Fibroblast of lung (primary cell): ENCODE measurements around the gene HMGN5. TPM values are rescaled to one million over a fixed set of nuclear protein-coding genes. Genes with fewer than 3 reads are reported as not detected.

Experiments used
- DNase-seq, 2 donors: peaks; one replicate each; pipeline versions ENCODE4 v3.0.0 to v3.0.0-alpha.2; 2010; ENCODE audit warnings: low read depth in 2 of 2
- H2AFZ ChIP-seq: 2 replicates; pipeline ENCODE4 v1.5.1; 2012; ENCODE audit warnings: low read length, control low read depth, inconsistent platforms
- H3K27ac ChIP-seq: 2 replicates; pipeline ENCODE4 v1.5.1; 2011; ENCODE audit warnings: low read length, control low read depth; ENCODE audit not compliant: insufficient read depth
- H3K27me3 ChIP-seq: 2 replicates; pipeline ENCODE4 v1.5.1; 2011; ENCODE audit warnings: mild to moderate bottlenecking, low read length; ENCODE audit not compliant: control insufficient read depth, insufficient read depth
- H3K36me3 ChIP-seq: 2 replicates; pipeline ENCODE4 v1.5.1; 2011; ENCODE audit warnings: low read length; ENCODE audit not compliant: control insufficient read depth, insufficient read depth
- H3K4me1 ChIP-seq: 2 replicates; pipeline ENCODE4 v1.5.1; 2011; ENCODE audit warnings: low read length; ENCODE audit not compliant: control insufficient read depth, insufficient read depth; ENCODE audit errors: extremely low read depth
- H3K4me2 ChIP-seq: 2 replicates; pipeline ENCODE4 v1.5.1; 2011; ENCODE audit warnings: low read length, control low read depth; ENCODE audit not compliant: insufficient read depth; ENCODE audit errors: extremely low read depth
- H3K4me3 ChIP-seq, 4 experiments: fragments of 200-600 bp in 1 of 4; sonication (generic) in 1 of 4; replicated peaks in 1 of 4; 2 replicates each; pipeline ENCODE4 v1.5.1; 2011 to 2016; ENCODE audit warnings: low read length in 4 of 4, low read depth in 3 of 4, mild to moderate bottlenecking in 3 of 4, control low read depth in 2 of 4, inconsistent platforms in 1 of 4, mixed read lengths in 1 of 4; ENCODE audit not compliant: insufficient read depth in 1 of 4; ENCODE audit errors: control extremely low read depth in 1 of 4
- H3K79me2 ChIP-seq: 2 replicates; pipeline ENCODE4 v1.5.1; 2012; ENCODE audit warnings: mild to moderate bottlenecking, low read length, inconsistent platforms; ENCODE audit not compliant: control insufficient read depth, insufficient read depth
- H3K9ac ChIP-seq: 2 replicates; pipeline ENCODE4 v1.5.1; 2011; ENCODE audit warnings: mild to moderate bottlenecking, low read length, control low read depth; ENCODE audit not compliant: insufficient read depth
- H3K9me3 ChIP-seq: 2 replicates; pipeline ENCODE4 v1.5.1; 2012; ENCODE audit warnings: low read depth, low read length; ENCODE audit not compliant: control insufficient read depth, insufficient read depth
- H4K20me1 ChIP-seq: 2 replicates; pipeline ENCODE4 v1.5.1; 2011; ENCODE audit warnings: low read length; ENCODE audit not compliant: control insufficient read depth, insufficient read depth; ENCODE audit errors: extremely low read depth
- EZH2 ChIP-seq: IDR thresholded peaks from 2 replicates; pipeline ENCODE4 v1.5.1; 2012; ENCODE audit warnings: low read length, control low read depth, mild to moderate bottlenecking; ENCODE audit errors: missing control alignments
- polyA minus RNA-seq: library from RNA; depleted of rRNA, polyadenylated mRNA; stranded (reverse); fragments of >200 nt; gene quantifications from 2 replicates; pipeline ENCODE4 v1.2.3, GENCODE V29; 2011; ENCODE audit warnings: low replicate concordance
- polyA plus RNA-seq, 2 donors: library from polyadenylated mRNA; depleted of rRNA in 1 of 2; stranded (reverse) in 1 of 2; unstranded in 1 of 2; fragments of >200 nt; gene quantifications; 2 replicates each; pipeline ENCODE4 v1.2.1, GENCODE V29; 2011 to 2012; ENCODE audit warnings: missing spikeins in 1 of 2
- total RNA-seq: library from RNA; depleted of rRNA; stranded (reverse); fragments of >200 nt; gene quantifications from 2 replicates; pipeline ENCODE4 v1.2.1, GENCODE V29; 2014
- TF ChIP-seq, protein P1 (sequence below), 2 donors: IDR thresholded peaks in 1 of 2; conservative IDR thresholded peaks in 1 of 2; 1 replicate in 1 of 2; 2 replicates in 1 of 2; pipeline ENCODE4 v1.5.1; 2011 to 2012; ENCODE audit warnings: low read length in 2 of 2, control low read depth in 1 of 2, inconsistent platforms in 1 of 2, low read depth in 1 of 2, mild to moderate bottlenecking in 1 of 2

The HMGN5 gene, protein sequence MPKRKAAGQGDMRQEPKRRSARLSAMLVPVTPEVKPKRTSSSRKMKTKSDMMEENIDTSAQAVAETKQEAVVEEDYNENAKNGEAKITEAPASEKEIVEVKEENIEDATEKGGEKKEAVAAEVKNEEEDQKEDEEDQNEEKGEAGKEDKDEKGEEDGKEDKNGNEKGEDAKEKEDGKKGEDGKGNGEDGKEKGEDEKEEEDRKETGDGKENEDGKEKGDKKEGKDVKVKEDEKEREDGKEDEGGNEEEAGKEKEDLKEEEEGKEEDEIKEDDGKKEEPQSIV
- total RNA-seq (1.5 and 1.7 TPM in 2 replicates), polyA plus RNA-seq (2.9 and 4.4 TPM in 2 replicates), polyA minus RNA-seq (not detected in 2 replicates)
- polyA plus RNA-seq (2012) = 3.6 and 5.2 TPM in 2 replicates

GRCh38 chrX:81201671-81202455 is at the start of gene HMGN5, which contains the start of gene SH3BGRL:
HMGN5 (minus strand) TSS chrX:81201913; CDS start chrX:81121549, 80,364 bp downstream.
SH3BGRL (plus strand) TSS chrX:81202102; CDS start chrX:81202201, 99 bp downstream.
- Histone ChIP-seq H4K20me1 (no peaks in the 10 kb centered on the region), H2AFZ (peak within 1 kb of the TSS; percentile 65), H3K27ac (peak within 1 kb of the TSS; percentile 73), H3K9ac (peak within 1 kb of the TSS; percentile 58), H3K9me3 (no peaks in the 10 kb centered on the region), H3K4me2 (peak within 1 kb of the TSS; percentile 82), H3K79me2 (peaks cover 12% of the 10 kb centered on the region), H3K27me3 (no peaks in the 10 kb centered on the region), H3K4me1 (no peaks in the 10 kb centered on the region), H3K36me3 (no peaks in the 10 kb centered on the region), H3K4me3 (peak within 1 kb of the TSS; percentile 45 to 95 (median 74))
- TF ChIP-seq, protein P1, sequence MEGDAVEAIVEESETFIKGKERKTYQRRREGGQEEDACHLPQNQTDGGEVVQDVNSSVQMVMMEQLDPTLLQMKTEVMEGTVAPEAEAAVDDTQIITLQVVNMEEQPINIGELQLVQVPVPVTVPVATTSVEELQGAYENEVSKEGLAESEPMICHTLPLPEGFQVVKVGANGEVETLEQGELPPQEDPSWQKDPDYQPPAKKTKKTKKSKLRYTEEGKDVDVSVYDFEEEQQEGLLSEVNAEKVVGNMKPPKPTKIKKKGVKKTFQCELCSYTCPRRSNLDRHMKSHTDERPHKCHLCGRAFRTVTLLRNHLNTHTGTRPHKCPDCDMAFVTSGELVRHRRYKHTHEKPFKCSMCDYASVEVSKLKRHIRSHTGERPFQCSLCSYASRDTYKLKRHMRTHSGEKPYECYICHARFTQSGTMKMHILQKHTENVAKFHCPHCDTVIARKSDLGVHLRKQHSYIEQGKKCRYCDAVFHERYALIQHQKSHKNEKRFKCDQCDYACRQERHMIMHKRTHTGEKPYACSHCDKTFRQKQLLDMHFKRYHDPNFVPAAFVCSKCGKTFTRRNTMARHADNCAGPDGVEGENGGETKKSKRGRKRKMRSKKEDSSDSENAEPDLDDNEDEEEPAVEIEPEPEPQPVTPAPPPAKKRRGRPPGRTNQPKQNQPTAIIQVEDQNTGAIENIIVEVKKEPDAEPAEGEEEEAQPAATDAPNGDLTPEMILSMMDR (conservative IDR thresholded peaks at IDR 0.05 in 1 of 2, IDR thresholded peaks at IDR 0.05 in 1 of 2; ENCODE audit: low read depth in 1 of 2, low read length in 2 of 2) = no peak
- no peak for TF ChIP-seq EZH2
- peak; percentile 90 to 93 for DNase-seq

- DNase-seq = no peak
- Histone ChIP-seq H2AFZ (no peak overlapping the region), H3K9ac (no peak overlapping the region), H3K9me3 (no peaks in the 10 kb centered on the region), H3K27me3 (no peaks in the 10 kb centered on the region), H3K27ac (no peak overlapping the region), H3K4me1 (no peaks in the 10 kb centered on the region), H4K20me1 (no peaks in the 10 kb centered on the region), H3K36me3 (no peaks in the 10 kb centered on the region), H3K4me3 (no peak overlapping the region), H3K4me2 (no peak overlapping the region), H3K79me2 (no peaks in the 10 kb centered on the region)
- TF ChIP-seq, protein P1 (conservative IDR thresholded peaks at IDR 0.05 in 1 of 2, IDR thresholded peaks at IDR 0.05 in 1 of 2; ENCODE audit: low read depth in 1 of 2, low read length in 2 of 2) = no peak
- no peak for TF ChIP-seq EZH2
These were observed 40.0 kb upstream of the HMGN5 start for GRCh38 chrX:81241753-81242152.

DNA sequence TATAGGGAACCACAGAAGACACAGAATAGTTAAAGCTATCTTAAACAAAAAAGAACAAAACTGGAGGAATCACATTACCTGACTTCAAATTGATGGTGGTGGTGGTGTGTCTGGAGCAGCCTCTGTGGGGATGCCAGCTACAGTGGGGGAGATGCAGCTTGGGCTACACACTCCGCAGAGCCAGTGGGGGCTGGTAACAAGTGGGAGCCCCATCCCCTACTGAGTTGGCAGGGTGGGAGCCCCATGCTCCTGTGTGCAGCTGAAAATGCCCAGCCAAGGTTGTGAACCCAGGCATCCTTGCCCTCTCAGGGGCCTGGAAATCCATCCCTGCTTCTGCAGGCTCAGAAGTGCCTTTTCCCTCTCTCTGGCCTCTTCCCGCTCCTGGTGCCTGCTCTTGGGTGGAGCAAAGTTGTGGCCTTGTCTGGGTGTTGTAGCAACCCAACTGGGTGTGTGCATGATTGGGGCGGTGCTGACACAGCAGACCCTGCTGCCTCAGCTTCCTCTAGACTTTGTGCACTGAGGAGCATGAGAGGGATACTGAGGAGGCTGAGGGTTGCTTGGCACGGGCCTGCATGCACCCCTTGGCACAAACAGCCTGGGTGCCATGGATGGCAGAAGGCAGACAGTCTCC is 39.1 kb upstream of the HMGN5 start:
- H3K4me1 ChIP-seq = no peaks in the 10 kb centered on the region
- no peak overlapping the region for H3K4me2 ChIP-seq
- H3K4me3 ChIP-seq = no peak overlapping the region
- H3K27me3 ChIP-seq = no peaks in the 10 kb centered on the region
- DNase-seq = no peak
- no peak overlapping the region for H3K9ac ChIP-seq
- no peak overlapping the region for H2AFZ ChIP-seq
- H3K27ac ChIP-seq = no peak overlapping the region
- H3K9me3 ChIP-seq = no peaks in the 10 kb centered on the region
- TF ChIP-seq EZH2 = no peak
- TF ChIP-seq, protein P1 (conservative IDR thresholded peaks at IDR 0.05 in 1 of 2, IDR thresholded peaks at IDR 0.05 in 1 of 2; ENCODE audit: low read depth in 1 of 2, low read length in 2 of 2) = no peak
- no peaks in the 10 kb centered on the region for H3K79me2 ChIP-seq
- no peaks in the 10 kb centered on the region for H4K20me1 ChIP-seq
- H3K36me3 ChIP-seq = no peaks in the 10 kb centered on the region
